Activated naive CD8-positive, alpha-beta T cell (primary cell): ENCODE data around the gene GOSR1.

Source experiments
- H3K27ac Mint-ChIP-seq: one replicate; pipeline ENCODE4 v1.8.0; 2021; ENCODE audit warnings: mixed read lengths
- H3K27me3 Mint-ChIP-seq: one replicate; pipeline ENCODE4 v1.8.0; 2021; ENCODE audit warnings: mixed read lengths
- H3K36me3 Mint-ChIP-seq: one replicate; pipeline ENCODE4 v1.8.0; 2021; ENCODE audit warnings: mixed read lengths
- H3K4me1 Mint-ChIP-seq: one replicate; pipeline ENCODE4 v1.8.0; 2021; ENCODE audit warnings: low read depth, mixed read lengths
- H3K4me3 Mint-ChIP-seq: one replicate; pipeline ENCODE4 v1.8.0; 2021; ENCODE audit warnings: mild to moderate bottlenecking, mixed read lengths
- H3K9me3 Mint-ChIP-seq: one replicate; pipeline ENCODE4 v1.8.0; 2021; ENCODE audit warnings: low read depth, mixed read lengths

GOSR1 gene

GRCh38 chr17:30476726-30477082 lies 504 bp upstream of the GOSR1 start:
- H3K4me3 Mint-ChIP-seq, result peak overlapping the region; percentile 99
- H3K4me1 Mint-ChIP-seq, result peaks cover 42% of the 10 kb centered on the region
- no peaks in the 10 kb centered on the region for H3K9me3 Mint-ChIP-seq
- peaks cover 4% of the 10 kb centered on the region for H3K36me3 Mint-ChIP-seq
- H3K27ac Mint-ChIP-seq, result peak overlapping the region; percentile 99
- H3K27me3 Mint-ChIP-seq, result no peaks in the 10 kb centered on the region

GRCh38 chr17:30477774-30478115 lies 537 bp downstream of the GOSR1 start:
- Mint-ChIP-seq H3K9me3 (no peaks in the 10 kb centered on the region), H3K27me3 (no peaks in the 10 kb centered on the region), H3K4me3 (peak overlapping the region; percentile 99), H3K27ac (peak overlapping the region; percentile 99), H3K4me1 (peaks cover 45% of the 10 kb centered on the region), H3K36me3 (peaks cover 4% of the 10 kb centered on the region)

- Mint-ChIP-seq H3K27ac (no peak overlapping the region), H3K27me3 (no peaks in the 10 kb centered on the region), H3K4me1 (peaks cover 35% of the 10 kb centered on the region), H3K36me3 (no peaks in the 10 kb centered on the region), H3K4me3 (no peak overlapping the region), H3K9me3 (no peaks in the 10 kb centered on the region)
Observed at GRCh38 chr17:30482555-30482954, 5.3 kb downstream of the GOSR1 start.

- Mint-ChIP-seq H3K27ac (no peak overlapping the region), H3K4me3 (no peak overlapping the region), H3K36me3 (no peaks in the 10 kb centered on the region), H3K9me3 (no peaks in the 10 kb centered on the region), H3K27me3 (no peaks in the 10 kb centered on the region), H3K4me1 (peaks cover 29% of the 10 kb centered on the region)
Observed at GRCh38 chr17:30483159-30483558, 6.0 kb downstream of the GOSR1 start.

GRCh38 chr17:30493780-30494179 lies 16.6 kb downstream of the GOSR1 start:
- Mint-ChIP-seq H3K27me3 (no peaks in the 10 kb centered on the region), H3K36me3 (peaks cover 10% of the 10 kb centered on the region), H3K27ac (no peak overlapping the region), H3K9me3 (no peaks in the 10 kb centered on the region), H3K4me1 (peaks cover 7% of the 10 kb centered on the region), H3K4me3 (no peak overlapping the region)

GRCh38 chr17:30495586-30495985 lies 18.4 kb downstream of the GOSR1 start:
- Mint-ChIP-seq H3K9me3 (no peaks in the 10 kb centered on the region), H3K4me1 (peaks cover 19% of the 10 kb centered on the region), H3K27me3 (no peaks in the 10 kb centered on the region), H3K4me3 (no peak overlapping the region), H3K36me3 (peaks cover 20% of the 10 kb centered on the region), H3K27ac (no peak overlapping the region)

GRCh38 chr17:30503558-30503957 lies 26.4 kb downstream of the GOSR1 start:
- Mint-ChIP-seq H3K9me3 (no peaks in the 10 kb centered on the region), H3K4me3 (no peak overlapping the region), H3K27ac (no peak overlapping the region), H3K27me3 (no peaks in the 10 kb centered on the region), H3K36me3 (peaks cover 28% of the 10 kb centered on the region), H3K4me1 (peaks cover 36% of the 10 kb centered on the region)

- Mint-ChIP-seq H3K27me3 (no peaks in the 10 kb centered on the region), H3K36me3 (peaks cover 17% of the 10 kb centered on the region), H3K9me3 (no peaks in the 10 kb centered on the region), H3K4me3 (no peak overlapping the region), H3K4me1 (peaks cover 22% of the 10 kb centered on the region), H3K27ac (no peak overlapping the region)
Observed at GRCh38 chr17:30505868-30506417, 28.7 kb downstream of the GOSR1 start.

GRCh38 chr17:30506481-30506880 lies 29.3 kb downstream of the GOSR1 start:
- Mint-ChIP-seq H3K27ac (no peak overlapping the region), H3K27me3 (no peaks in the 10 kb centered on the region), H3K36me3 (peaks cover 15% of the 10 kb centered on the region), H3K4me3 (no peak overlapping the region), H3K4me1 (peaks cover 20% of the 10 kb centered on the region), H3K9me3 (no peaks in the 10 kb centered on the region)

- peaks cover 8% of the 10 kb centered on the region for H3K4me1 Mint-ChIP-seq
- no peaks in the 10 kb centered on the region for H3K9me3 Mint-ChIP-seq
- H3K36me3 Mint-ChIP-seq, result peaks cover 4% of the 10 kb centered on the region
- H3K4me3 Mint-ChIP-seq, result no peak overlapping the region
- no peak overlapping the region for H3K27ac Mint-ChIP-seq
- no peaks in the 10 kb centered on the region for H3K27me3 Mint-ChIP-seq
Observed at GRCh38 chr17:30513346-30513745, 36.1 kb downstream of the GOSR1 start.

GRCh38 chr17:30514895-30515596 lies 37.8 kb downstream of the GOSR1 start:
- H3K27me3 Mint-ChIP-seq, result no peaks in the 10 kb centered on the region
- no peak overlapping the region for H3K4me3 Mint-ChIP-seq
- H3K36me3 Mint-ChIP-seq, result peaks cover 4% of the 10 kb centered on the region
- no peak overlapping the region for H3K27ac Mint-ChIP-seq
- peaks cover 12% of the 10 kb centered on the region for H3K4me1 Mint-ChIP-seq
- H3K9me3 Mint-ChIP-seq, result no peaks in the 10 kb centered on the region

- Mint-ChIP-seq H3K4me1 (peaks cover 11% of the 10 kb centered on the region), H3K27ac (peak overlapping the region; percentile 34), H3K4me3 (no peak overlapping the region), H3K27me3 (no peaks in the 10 kb centered on the region), H3K9me3 (no peaks in the 10 kb centered on the region), H3K36me3 (peaks cover 11% of the 10 kb centered on the region)
Observed at GRCh38 chr17:30517786-30518185, 40.6 kb downstream of the GOSR1 start.

GRCh38 chr17:30519166-30519565 lies 42.0 kb downstream of the GOSR1 start:
- Mint-ChIP-seq H3K27ac (no peak overlapping the region), H3K4me1 (peaks cover 10% of the 10 kb centered on the region), H3K36me3 (peaks cover 10% of the 10 kb centered on the region), H3K9me3 (no peaks in the 10 kb centered on the region), H3K27me3 (no peaks in the 10 kb centered on the region), H3K4me3 (no peak overlapping the region)

- no peak overlapping the region for H3K4me3 Mint-ChIP-seq
- H3K27me3 Mint-ChIP-seq, result no peaks in the 10 kb centered on the region
- H3K27ac Mint-ChIP-seq, result peak overlapping the region; percentile 50
- H3K4me1 Mint-ChIP-seq, result peaks cover 10% of the 10 kb centered on the region
- peaks cover 10% of the 10 kb centered on the region for H3K36me3 Mint-ChIP-seq
- no peaks in the 10 kb centered on the region for H3K9me3 Mint-ChIP-seq
Observed at GRCh38 chr17:30519707-30520106, 42.5 kb downstream of the GOSR1 start.

- no peaks in the 10 kb centered on the region for H3K27me3 Mint-ChIP-seq
Observed at GRCh38 chr17:30520436-30520835, 43.2 kb downstream of the GOSR1 start.

GRCh38 chr17:30520882-30521281 lies 43.7 kb downstream of the GOSR1 start:
- no peaks in the 10 kb centered on the region for H3K27me3 Mint-ChIP-seq
- no peaks in the 10 kb centered on the region for H3K9me3 Mint-ChIP-seq
- H3K4me3 Mint-ChIP-seq, result no peak overlapping the region
- H3K27ac Mint-ChIP-seq, result peak overlapping the region; percentile 34
- peaks cover 10% of the 10 kb centered on the region for H3K36me3 Mint-ChIP-seq
- peaks cover 10% of the 10 kb centered on the region for H3K4me1 Mint-ChIP-seq

More at GRCh38 chr17:30520436-30520835, 43.2 kb downstream of the GOSR1 start:
- Mint-ChIP-seq H3K36me3 (peaks cover 10% of the 10 kb centered on the region), H3K4me3 (no peak overlapping the region), H3K9me3 (no peaks in the 10 kb centered on the region), H3K27ac (no peak overlapping the region), H3K4me1 (peaks cover 10% of the 10 kb centered on the region)
